ENCODE results near the gene CDC45. TPM values are rescaled to one million over a fixed set of nuclear protein-coding genes. Genes with fewer than 3 reads are reported as not detected.

Gene CDC45
- total RNA-seq, 1 donor from 2014 or later: 6.2 TPM

- Mint-ChIP-seq H3K27ac (ENCODE audit: unreplicated experiment) (no peak overlapping the region), H3K36me3 (ENCODE audit: low read depth, unreplicated experiment) (peaks cover 25% of the 10 kb centered on the region), H3K4me1 (ENCODE audit: unreplicated experiment) (no peaks in the 10 kb centered on the region), H3K4me3 (ENCODE audit: unreplicated experiment) (no peak overlapping the region), H3K27me3 (ENCODE audit: unreplicated experiment) (no peaks in the 10 kb centered on the region), H3K9me3 (ENCODE audit: unreplicated experiment) (no peaks in the 10 kb centered on the region)
- TF ChIP-seq, protein P1, sequence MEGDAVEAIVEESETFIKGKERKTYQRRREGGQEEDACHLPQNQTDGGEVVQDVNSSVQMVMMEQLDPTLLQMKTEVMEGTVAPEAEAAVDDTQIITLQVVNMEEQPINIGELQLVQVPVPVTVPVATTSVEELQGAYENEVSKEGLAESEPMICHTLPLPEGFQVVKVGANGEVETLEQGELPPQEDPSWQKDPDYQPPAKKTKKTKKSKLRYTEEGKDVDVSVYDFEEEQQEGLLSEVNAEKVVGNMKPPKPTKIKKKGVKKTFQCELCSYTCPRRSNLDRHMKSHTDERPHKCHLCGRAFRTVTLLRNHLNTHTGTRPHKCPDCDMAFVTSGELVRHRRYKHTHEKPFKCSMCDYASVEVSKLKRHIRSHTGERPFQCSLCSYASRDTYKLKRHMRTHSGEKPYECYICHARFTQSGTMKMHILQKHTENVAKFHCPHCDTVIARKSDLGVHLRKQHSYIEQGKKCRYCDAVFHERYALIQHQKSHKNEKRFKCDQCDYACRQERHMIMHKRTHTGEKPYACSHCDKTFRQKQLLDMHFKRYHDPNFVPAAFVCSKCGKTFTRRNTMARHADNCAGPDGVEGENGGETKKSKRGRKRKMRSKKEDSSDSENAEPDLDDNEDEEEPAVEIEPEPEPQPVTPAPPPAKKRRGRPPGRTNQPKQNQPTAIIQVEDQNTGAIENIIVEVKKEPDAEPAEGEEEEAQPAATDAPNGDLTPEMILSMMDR (IDR thresholded peaks at IDR 0.05; ENCODE audit: unreplicated experiment): no peak
- DNase-seq (ENCODE audit: low spot score): no peak
These were observed 16.7 kb upstream of the CDC45 start for GRCh38 chr22:19463008-19463407.

- H3K4me1 Mint-ChIP-seq (ENCODE audit: unreplicated experiment): no peaks in the 10 kb centered on the region
- TF ChIP-seq, protein P1 (IDR thresholded peaks at IDR 0.05; ENCODE audit: unreplicated experiment): no peak
- H3K27ac Mint-ChIP-seq (ENCODE audit: unreplicated experiment): no peak overlapping the region
- H3K36me3 Mint-ChIP-seq (ENCODE audit: low read depth, unreplicated experiment): peaks cover 32% of the 10 kb centered on the region
- no peak for DNase-seq (ENCODE audit: low spot score)
- H3K9me3 Mint-ChIP-seq (ENCODE audit: unreplicated experiment): no peaks in the 10 kb centered on the region
- no peaks in the 10 kb centered on the region for H3K27me3 Mint-ChIP-seq (ENCODE audit: unreplicated experiment)
- H3K4me3 Mint-ChIP-seq (ENCODE audit: unreplicated experiment): no peak overlapping the region
These were observed 15.9 kb upstream of the CDC45 start for GRCh38 chr22:19463491-19464469.

DNA sequence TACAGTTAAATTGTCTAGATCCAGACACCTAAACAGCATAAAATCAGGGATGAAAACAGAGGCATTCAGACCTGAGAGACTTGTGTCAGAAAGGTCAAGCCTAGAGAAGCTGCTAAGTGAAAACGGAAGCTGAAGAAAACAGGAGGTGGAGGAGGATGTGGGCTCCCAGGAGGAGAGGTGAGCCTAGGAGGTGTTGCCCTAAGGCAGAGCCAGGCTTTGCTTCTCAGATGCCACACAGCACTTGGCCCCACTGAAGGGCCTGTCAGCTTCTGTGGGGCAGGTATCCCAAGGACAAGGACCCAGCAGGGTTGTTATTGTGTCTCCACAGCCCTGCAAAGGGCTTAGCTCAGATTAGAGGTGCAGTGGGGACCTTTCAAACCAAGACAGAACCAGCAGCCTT lies 15.2 kb upstream of the CDC45 start:
- H3K27me3 Mint-ChIP-seq (ENCODE audit: unreplicated experiment): no peaks in the 10 kb centered on the region
- no peak for DNase-seq (ENCODE audit: low spot score)
- no peaks in the 10 kb centered on the region for H3K9me3 Mint-ChIP-seq (ENCODE audit: unreplicated experiment)
- H3K4me1 Mint-ChIP-seq (ENCODE audit: unreplicated experiment): no peaks in the 10 kb centered on the region
- H3K4me3 Mint-ChIP-seq (ENCODE audit: unreplicated experiment): no peak overlapping the region
- no peak overlapping the region for H3K27ac Mint-ChIP-seq (ENCODE audit: unreplicated experiment)
- peaks cover 38% of the 10 kb centered on the region for H3K36me3 Mint-ChIP-seq (ENCODE audit: low read depth, unreplicated experiment)
- TF ChIP-seq, protein P1 (IDR thresholded peaks at IDR 0.05; ENCODE audit: unreplicated experiment): no peak

- Mint-ChIP-seq H3K4me3 (ENCODE audit: unreplicated experiment) (no peak overlapping the region), H3K27me3 (ENCODE audit: unreplicated experiment) (no peaks in the 10 kb centered on the region), H3K27ac (ENCODE audit: unreplicated experiment) (no peak overlapping the region), H3K4me1 (ENCODE audit: unreplicated experiment) (no peaks in the 10 kb centered on the region), H3K9me3 (ENCODE audit: unreplicated experiment) (no peaks in the 10 kb centered on the region), H3K36me3 (ENCODE audit: low read depth, unreplicated experiment) (peaks cover 40% of the 10 kb centered on the region)
- no peak for DNase-seq (ENCODE audit: low spot score)
- TF ChIP-seq, protein P1 (IDR thresholded peaks at IDR 0.05; ENCODE audit: unreplicated experiment): no peak
These were observed 14.7 kb upstream of the CDC45 start for GRCh38 chr22:19464975-19465374.

GRCh38 chr22:19466126-19466716 lies 13.5 kb upstream of the CDC45 start:
- H3K36me3 Mint-ChIP-seq (ENCODE audit: low read depth, unreplicated experiment): peaks cover 38% of the 10 kb centered on the region
- DNase-seq (ENCODE audit: low spot score): no peak
- H3K4me1 Mint-ChIP-seq (ENCODE audit: unreplicated experiment): no peaks in the 10 kb centered on the region
- no peaks in the 10 kb centered on the region for H3K9me3 Mint-ChIP-seq (ENCODE audit: unreplicated experiment)
- H3K27me3 Mint-ChIP-seq (ENCODE audit: unreplicated experiment): no peaks in the 10 kb centered on the region
- TF ChIP-seq, protein P1 (IDR thresholded peaks at IDR 0.05; ENCODE audit: unreplicated experiment): no peak
- no peak overlapping the region for H3K27ac Mint-ChIP-seq (ENCODE audit: unreplicated experiment)
- no peak overlapping the region for H3K4me3 Mint-ChIP-seq (ENCODE audit: unreplicated experiment)
